Gastrocnemius medialis (tissue), 4 donors: ENCODE measurements around the gene TOB1.

ENCODE experiments used
- CTCF ChIP-seq, 5 experiments: fragments of 450-650 bp in 3 of 5; fragments of 200-600 bp in 2 of 5; sonication (generic) in 2 of 5; IDR thresholded peaks in 4 of 5; conservative IDR thresholded peaks in 1 of 5; 1 replicate in 4 of 5; 2 replicates in 1 of 5; pipeline ENCODE4 v1.5.1; 2016 to 2019; ENCODE audit warnings: antibody characterized with exemption in 5 of 5, mild to moderate bottlenecking in 3 of 5, moderate library complexity in 3 of 5
- POLR2A ChIP-seq, 2 donors: fragments of 450-650 bp; IDR thresholded peaks; one replicate each; pipeline ENCODE4 v1.6.1; 2017; ENCODE audit warnings: antibody characterized with exemption in 2 of 2, mild to moderate bottlenecking in 2 of 2, moderate library complexity in 2 of 2

DNA sequence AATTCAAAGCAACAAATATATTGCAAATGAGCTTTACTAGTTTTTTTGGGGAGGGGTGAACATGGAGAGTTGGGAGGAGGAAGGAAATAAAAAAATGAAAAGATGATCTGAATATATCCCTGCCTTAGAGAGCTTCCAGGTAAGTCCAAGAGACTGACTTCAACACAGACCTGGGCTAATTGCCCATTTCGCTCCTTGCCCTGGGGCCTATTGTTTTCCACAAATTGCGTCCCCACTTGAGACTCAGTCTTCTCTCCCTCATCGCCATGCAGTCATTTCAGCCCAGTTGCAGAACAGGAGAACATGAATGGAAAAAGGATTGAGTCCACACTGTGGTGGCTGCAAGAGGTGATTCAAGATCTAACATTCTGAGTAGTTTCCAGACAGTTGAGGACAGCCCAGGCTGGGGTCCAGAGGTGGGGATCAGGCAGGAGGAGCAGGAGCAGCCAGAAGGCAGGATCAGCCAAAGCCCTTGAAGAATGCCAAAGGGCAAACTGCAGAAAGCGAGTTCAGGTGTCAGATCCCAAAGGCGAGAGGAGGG, 21.6 kb upstream of the TOB1 start:
- TF ChIP-seq POLR2A (IDR thresholded peaks at IDR 0.05) (no peak), CTCF (IDR thresholded peaks at IDR 0.05 in 4 of 5, conservative IDR thresholded peaks at IDR 0.05 in 1 of 5) (no peak)
